Measurements from ENCODE around the gene SLC43A2. TPM values are rescaled to one million over a fixed set of nuclear protein-coding genes. Genes with fewer than 3 reads are reported as not detected.

The SLC43A2 gene
- total and polyA plus RNA-seq, 2 donors (not counting 3 experiments of a cell fraction or from before 2014, with no cell fraction given): 41.7 to 52.0 TPM

DNA sequence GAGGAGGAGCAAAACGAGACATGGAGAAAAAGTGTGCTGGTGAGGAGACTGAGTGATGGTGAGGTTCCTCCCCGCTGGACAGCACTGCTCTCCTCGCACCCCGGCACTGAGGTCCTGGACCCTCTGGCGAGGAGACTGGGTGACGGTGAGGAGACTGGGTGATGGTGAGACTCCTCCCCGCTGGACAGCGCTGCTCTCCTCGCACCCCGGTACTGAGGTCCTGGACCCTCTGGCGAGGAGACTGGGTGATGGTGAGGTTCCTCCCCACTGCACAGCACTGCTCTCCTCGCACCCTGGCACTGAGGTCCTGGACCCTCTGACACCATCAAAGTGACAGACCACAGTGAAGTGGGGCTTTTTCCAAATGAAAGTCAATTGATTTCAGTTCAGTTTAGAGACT lies 76.9 kb downstream of the SLC43A2 start:
- H3K79me2 ChIP-seq (ENCODE audit: control insufficient read depth, insufficient read depth, low read length): peaks cover 30% of the 10 kb centered on the region
- no peak for TF ChIP-seq POLR2AphosphoS5 (IDR thresholded peaks at IDR 0.05; ENCODE audit: insufficient read depth, low read depth, low read length)
- no peak for TF ChIP-seq EZH2 (IDR thresholded peaks at IDR 0.05; ENCODE audit: borderline replicate concordance, low read depth, low read length, severe bottlenecking)
- no peak for TF ChIP-seq POLR2A (IDR thresholded peaks at IDR 0.05; ENCODE audit: low read depth, low read length)
- TF ChIP-seq MAX (IDR thresholded peaks at IDR 0.05; ENCODE audit: insufficient read depth, insufficient read length): no peak
- no peak for TF ChIP-seq MYC (IDR thresholded peaks at IDR 0.05; ENCODE audit: low read depth, low read length)
- TF ChIP-seq FOS (IDR thresholded peaks at IDR 0.05; ENCODE audit: borderline replicate concordance, insufficient read depth, low read length): no peak
- no peak for TF ChIP-seq CTCF (IDR thresholded peaks at IDR 0.05; ENCODE audit: extremely low read depth in 1 of 2, insufficient read depth in 1 of 2, low read depth in 1 of 2, low read length in 2 of 2)
- TF ChIP-seq JUN (IDR thresholded peaks at IDR 0.05; ENCODE audit: borderline replicate concordance, insufficient read depth, insufficient read length, low read depth): no peak
- TF ChIP-seq GATA2 (IDR thresholded peaks at IDR 0.05; ENCODE audit: insufficient read depth, insufficient read length, low read depth, low read length): no peak
- FAIRE-seq (no peak), DNase-seq (ENCODE audit: low read depth, low spot score) (no peak)
- H3K36me3 ChIP-seq (ENCODE audit: control insufficient read depth in 2 of 2, extremely low read depth in 1 of 2, insufficient read depth in 2 of 2, low read length in 2 of 2): peaks cover 8 to 32% of the 10 kb centered on the region in 2 experiments
- POLR2A ChIA-PET: no interaction called here
- H3K9me3 ChIP-seq (replicated peaks; ENCODE audit: control insufficient read depth, insufficient read depth, low read length): no peaks in the 10 kb centered on the region
- H2AFZ ChIP-seq (ENCODE audit: low read depth, low read length): no peak overlapping the region
- no peaks in the 10 kb centered on the region for H3K27me3 ChIP-seq (ENCODE audit: control insufficient read depth in 2 of 2, insufficient read depth in 2 of 2, low read length in 2 of 2)
- no peaks in the 10 kb centered on the region for H3K9me1 ChIP-seq (replicated peaks; ENCODE audit: control insufficient read depth, extremely low read depth, insufficient read depth, low read length)
- dilution Hi-C loops (cut with MboI; ENCODE audit: extremely low pct_ligation_motif_present, low sequenced_read_pairs) (no loop called here), intact Hi-C loops (cut with micrococcal nuclease) (no loop called here)
- no peak overlapping the region for H3K9ac ChIP-seq (replicated peaks; ENCODE audit: extremely low read depth, insufficient read depth, low read length)
- H3K4me1 ChIP-seq (ENCODE audit: control insufficient read depth, extremely low read depth, insufficient read depth, low read length): peaks cover 8% of the 10 kb centered on the region
- CTCF ChIA-PET: no interaction called here
- H3K4me3 ChIP-seq (replicated peaks in 1 of 3; ENCODE audit: insufficient read depth in 1 of 3, low read depth in 1 of 3, low read length in 3 of 3): no peak overlapping the region
- no peak overlapping the region for H3K27ac ChIP-seq (ENCODE audit: insufficient read depth, low read depth, low read length)
- no peaks in the 10 kb centered on the region for H4K20me1 ChIP-seq (replicated peaks; ENCODE audit: control insufficient read depth, extremely low read depth, insufficient read depth, low read length)
- no TSS peak for BruUV-seq (replicated peaks)
- no peak overlapping the region for H3K4me2 ChIP-seq (ENCODE audit: insufficient read depth, low read length)

All from endothelial cell of umbilical vein (primary cell).